H1 (cell line): ENCODE data around the gene ZNF362. TPM values are rescaled to one million over a fixed set of nuclear protein-coding genes. Genes with fewer than 3 reads are reported as not detected.

Experiments used
- CTCF ChIA-PET: fragments of 300-600 bp; sonication (Branson Sonifier 250); formaldehyde crosslinking; loops from one replicate; lab custom pipeline; 2021; ENCODE audit not compliant: partially characterized antibody; lab: Charles Lee
- POLR2A ChIA-PET: fragments of 300-600 bp; sonication (Branson Sonifier 250); formaldehyde crosslinking; loops from one replicate; lab custom pipeline; 2021; ENCODE audit warnings: inconsistent platforms; ENCODE audit not compliant: partially characterized antibody; lab: Charles Lee
- DNase-seq, 2 experiments: peaks; one replicate each; pipeline versions ENCODE4 v3.0.0 to v3.0.0-alpha.2; 2010 to 2022; ENCODE audit warnings: low spot score in 2 of 2, low read depth in 1 of 2, mixed read lengths in 1 of 2
- FAIRE-seq: peaks from 2 replicates; lab custom pipeline; 2011; peaks lifted over from hg19 to GRCh38; lab: Jason Lieb, UNC
- H2AFZ ChIP-seq: 2 replicates; pipeline ENCODE4 v1.8.1; 2012; ENCODE audit warnings: low read length, inconsistent platforms
- H2AK5ac ChIP-seq: 2 replicates; pipeline ENCODE4 v1.6.1; 2013; ENCODE audit warnings: low read depth, low read length
- H2BK120ac ChIP-seq: replicated peaks from 2 replicates; pipeline ENCODE3; 2013; ENCODE audit warnings: low read depth, low read length, inconsistent platforms
- H2BK12ac ChIP-seq: 2 replicates; pipeline ENCODE4 v1.6.1; 2013; ENCODE audit warnings: low read depth, low read length
- H2BK15ac ChIP-seq: 2 replicates; pipeline ENCODE4 v1.6.1; 2013; ENCODE audit warnings: low read length
- H2BK20ac ChIP-seq: 2 replicates; pipeline ENCODE4 v1.6.1; 2013; ENCODE audit warnings: low read length
- H2BK5ac ChIP-seq: 2 replicates; pipeline ENCODE4 v1.6.1; 2013; ENCODE audit warnings: low read depth, low read length
- H3K14ac ChIP-seq: 2 replicates; pipeline ENCODE4 v1.6.1; 2013; ENCODE audit warnings: inconsistent platforms; ENCODE audit not compliant: insufficient read length
- H3K18ac ChIP-seq: 2 replicates; pipeline ENCODE4 v1.6.1; 2013; ENCODE audit warnings: low read length; ENCODE audit errors: extremely low read depth
- H3K23ac ChIP-seq: 2 replicates; pipeline ENCODE4 v1.6.1; 2013; ENCODE audit warnings: inconsistent platforms; ENCODE audit not compliant: insufficient read length
- H3K23me2 ChIP-seq: 2 replicates; pipeline ENCODE4 v1.6.1; 2013; ENCODE audit warnings: low read depth, low read length
- H3K27ac ChIP-seq: 2 replicates; pipeline ENCODE4 v1.6.1; 2011; ENCODE audit warnings: low read depth, low read length, inconsistent platforms
- H3K27me3 ChIP-seq, 4 experiments: replicated peaks in 1 of 4; 1 replicate in 1 of 4; 2 replicates in 3 of 4; pipeline versions ENCODE4 v1.6.1 to v1.8.1; 2011 to 2013; ENCODE audit warnings: low read length in 3 of 4, mild to moderate bottlenecking in 3 of 4, inconsistent platforms in 2 of 4, mixed read lengths in 2 of 4, moderate library complexity in 1 of 4; ENCODE audit not compliant: control insufficient read depth in 3 of 4, insufficient read depth in 3 of 4; ENCODE audit errors: extremely low read depth in 1 of 4
- H3K36me3 ChIP-seq, 4 experiments: 2 replicates each; pipeline versions ENCODE4 v1.6.1 to v1.8.1; 2011 to 2013; ENCODE audit warnings: mild to moderate bottlenecking in 4 of 4, low read length in 3 of 4, moderate library complexity in 2 of 4, control low read depth in 1 of 4, inconsistent platforms in 1 of 4; ENCODE audit not compliant: insufficient read depth in 4 of 4, control insufficient read depth in 2 of 4
- H3K4ac ChIP-seq: replicated peaks from 2 replicates; pipeline ENCODE3; 2013; ENCODE audit warnings: low read length, low read depth, mixed read lengths, inconsistent platforms; ENCODE audit not compliant: insufficient read length
- H3K4me1 ChIP-seq, 4 experiments: replicated peaks in 1 of 4; 1 replicate in 1 of 4; 2 replicates in 3 of 4; pipeline versions ENCODE4 v1.6.1 to v1.8.1; 2011 to 2013; ENCODE audit warnings: low read length in 3 of 4, inconsistent platforms in 2 of 4, mixed read lengths in 1 of 4; ENCODE audit not compliant: insufficient read depth in 4 of 4, control insufficient read depth in 3 of 4
- H3K4me2 ChIP-seq, 2 experiments: 2 replicates each; pipeline versions ENCODE4 v1.6.1 to v1.8.1; 2011 to 2013; ENCODE audit warnings: low read depth in 2 of 2, low read length in 2 of 2, control low read depth in 1 of 2, inconsistent platforms in 1 of 2, mild to moderate bottlenecking in 1 of 2; ENCODE audit not compliant: insufficient read depth in 1 of 2
- H3K4me3 ChIP-seq, 4 experiments: fragments of 200-600, 300-600 bp in 1 of 4; sonication (generic), shearing (Covaris generic), sonication (Bioruptor Twin) in 1 of 4; 2 replicates each; pipeline versions ENCODE4 v1.5.1 to v1.8.1; 2011 to 2016; ENCODE audit warnings: low read length in 4 of 4, low read depth in 3 of 4, control low read depth in 2 of 4, inconsistent platforms in 2 of 4, mild to moderate bottlenecking in 2 of 4, mixed read lengths in 1 of 4, moderate library complexity in 1 of 4; ENCODE audit not compliant: insufficient read depth in 2 of 4; ENCODE audit errors: extremely low read depth in 1 of 4
- H3K56ac ChIP-seq: replicated peaks from 2 replicates; pipeline ENCODE3; 2013; ENCODE audit warnings: low read depth, mild to moderate bottlenecking, mixed read lengths, low read length, inconsistent platforms; ENCODE audit not compliant: insufficient read length
- H3K79me1 ChIP-seq: 2 replicates; pipeline ENCODE4 v1.6.1; 2013; ENCODE audit warnings: low read depth, low read length, control low read depth
- H3K79me2 ChIP-seq, 2 experiments: 2 replicates each; pipeline versions ENCODE4 v1.6.1 to v1.8.1; 2012 to 2013; ENCODE audit warnings: low read length in 2 of 2, mild to moderate bottlenecking in 2 of 2, inconsistent platforms in 1 of 2; ENCODE audit not compliant: insufficient read depth in 2 of 2, control insufficient read depth in 1 of 2
- H3K9ac ChIP-seq, 4 experiments: replicated peaks in 1 of 4; 1 replicate in 1 of 4; 2 replicates in 3 of 4; pipeline versions ENCODE4 v1.6.1 to v1.8.1; 2011 to 2013; ENCODE audit warnings: low read depth in 3 of 4, low read length in 3 of 4, control low read depth in 2 of 4, mild to moderate bottlenecking in 2 of 4, moderate library complexity in 2 of 4, inconsistent platforms in 1 of 4; ENCODE audit errors: extremely low read depth in 1 of 4
- H3K9me3 ChIP-seq, 2 experiments: 2 replicates each; pipeline versions ENCODE4 v1.6.1 to v1.8.1; 2012 to 2013; ENCODE audit warnings: mild to moderate bottlenecking in 2 of 2, moderate library complexity in 2 of 2, control low read depth in 1 of 2, inconsistent platforms in 1 of 2, low read depth in 1 of 2, low read length in 1 of 2, mixed read lengths in 1 of 2; ENCODE audit not compliant: insufficient read depth in 2 of 2
- H4K20me1 ChIP-seq, 2 experiments: replicated peaks in 1 of 2; 2 replicates each; pipeline versions ENCODE3 to v1.8.1; 2011 to 2013; ENCODE audit warnings: inconsistent platforms in 2 of 2, low read length in 2 of 2, mild to moderate bottlenecking in 1 of 2; ENCODE audit not compliant: insufficient read depth in 2 of 2, control insufficient read depth in 1 of 2
- H4K5ac ChIP-seq: 2 replicates; pipeline ENCODE4 v1.6.1; 2013; ENCODE audit warnings: low read length, low read depth, mixed read lengths, inconsistent platforms; ENCODE audit not compliant: insufficient read length
- H4K8ac ChIP-seq: 2 replicates; pipeline ENCODE4 v1.8.0; 2013; ENCODE audit warnings: mild to moderate bottlenecking, moderate library complexity, low read length, inconsistent platforms; ENCODE audit not compliant: insufficient read depth; ENCODE audit errors: extremely low read depth
- H4K91ac ChIP-seq: replicated peaks from 2 replicates; pipeline ENCODE3; 2013; ENCODE audit warnings: low read length, mixed read lengths, inconsistent platforms; ENCODE audit not compliant: insufficient read length
- BACH1 ChIP-seq: IDR thresholded peaks from 2 replicates; pipeline ENCODE4 v1.6.1; 2012; ENCODE audit warnings: low read length, improper control_type of control experiment
- CBX8 ChIP-seq: fragments of 300-800, 300-1000 bp; sonication (generic); IDR thresholded peaks from 2 replicates; pipeline ENCODE4 v1.7.1; 2016; ENCODE audit warnings: low read depth, low read length, borderline replicate concordance
- KDM4A ChIP-seq: IDR thresholded peaks from one replicate; pipeline ENCODE4 v1.7.1; 2012; ENCODE audit warnings: low read depth, mild to moderate bottlenecking, moderate library complexity, low read length, inconsistent platforms; ENCODE audit not compliant: severe bottlenecking
- RBBP5 ChIP-seq: IDR thresholded peaks from 2 replicates; pipeline ENCODE4 v1.7.1; 2012; ENCODE audit warnings: low read depth, mild to moderate bottlenecking, inconsistent platforms, low read length, moderate library complexity, borderline replicate concordance
- SIX5 ChIP-seq: IDR thresholded peaks from 2 replicates; pipeline ENCODE4 v1.6.1; 2011; ENCODE audit warnings: mild to moderate bottlenecking, low read depth, low read length
- SP1 ChIP-seq: IDR thresholded peaks from 2 replicates; pipeline ENCODE4 v1.6.1; 2011; ENCODE audit warnings: low read depth, low read length
- TBP ChIP-seq: IDR thresholded peaks from 2 replicates; pipeline ENCODE4 v1.6.1; 2011; ENCODE audit warnings: low read depth, low read length, improper control_type of control experiment
- TCF12 ChIP-seq: IDR thresholded peaks from 2 replicates; pipeline ENCODE4 v1.6.1; 2011; ENCODE audit warnings: low read depth, mild to moderate bottlenecking, low read length
- WGBS, 2 experiments: shearing (Covaris generic) in 1 of 2; methylation state at CpG; one replicate each; pipeline versions ENCODE4 v1.1.6 to v1.1.7; 2013 to 2015; ENCODE audit warnings: low lambda C conversion rate in 2 of 2, mixed read lengths in 2 of 2, inconsistent platforms in 1 of 2, low coverage in 1 of 2, missing lambda C conversion rate in 1 of 2; ENCODE audit not compliant: insufficient replicate concordance in 2 of 2, insufficient coverage in 1 of 2, insufficient read length in 1 of 2; ENCODE audit errors: extremely low coverage in 1 of 2, missing lambda C conversion rate in 1 of 2; 5-methylcytosine and 5-hydroxymethylcytosine counted together
- polyA plus RNA-seq, 7 experiments: library from polyadenylated mRNA; depleted of rRNA in 3 of 7; stranded (reverse) in 5 of 7; unstranded in 2 of 7; fragments of >200 nt in 5 of 7; fragments of 200-250 nt in 2 of 7; gene quantifications; 1 replicate in 5 of 7; 2 replicates in 1 of 7; 4 replicates in 1 of 7; pipeline versions ENCODE4 v1.2.1 to v1.2.3, GENCODE V29; 2011 to 2013; ENCODE audit warnings: missing spikeins in 2 of 7, mixed read lengths in 2 of 7
- total RNA-seq: library from RNA; stranded (reverse); fragmentation: NEBNext Ultra II Directional; extraction: Animal tissue kit (Norgen Biotek cat#: 25700); gene quantifications from 2 replicates; pipeline ENCODE4 v1.2.1, GENCODE V29; 2021

The ZNF362 gene
- total and polyA plus RNA-seq, 2 of the 8 experiments (the other 6 are each of a cell fraction or from before 2014, with no cell fraction given), result 24.2 to 27.8 TPM

DNA sequence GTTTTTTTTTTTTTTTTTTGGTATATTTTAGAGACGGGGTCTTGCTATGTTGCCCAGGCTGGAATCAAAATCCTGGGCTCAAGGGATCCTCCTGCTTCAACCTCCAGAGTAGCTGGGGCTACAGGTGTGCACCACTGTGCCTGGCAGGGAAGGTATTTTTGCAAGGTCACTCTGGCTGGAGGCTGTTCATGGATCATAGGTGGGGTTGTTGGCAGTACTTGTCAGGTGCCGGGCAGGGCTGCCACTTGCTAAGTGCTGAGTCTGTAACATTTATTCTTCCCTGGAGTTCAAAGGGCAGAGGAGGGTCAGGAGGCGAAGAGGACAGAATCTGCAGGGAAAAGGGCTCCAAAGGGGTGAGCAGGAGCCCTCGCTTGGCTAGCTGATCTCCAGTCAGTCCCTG lies 40.5 kb downstream of the ZNF362 start:
- peaks cover 2 to 8% of the 10 kb centered on the region in 2 experiments for H4K20me1 ChIP-seq
- no peak overlapping the region for H4K91ac ChIP-seq
- no peak overlapping the region for H3K18ac ChIP-seq
- no peak overlapping the region for H2AK5ac ChIP-seq
- H3K14ac ChIP-seq, result no peak overlapping the region
- no peak overlapping the region for H3K56ac ChIP-seq
- FAIRE-seq (no peak), DNase-seq (no peak)
- H3K23me2 ChIP-seq, result no peaks in the 10 kb centered on the region
- no peak overlapping the region for H3K4me2 ChIP-seq
- no peak overlapping the region for H2BK15ac ChIP-seq
- H3K79me1 ChIP-seq, result 0 out of 2 replicates have a peak, but pooled peaks cover 3% of the 10 kb centered on the region
- no peak overlapping the region for H2AFZ ChIP-seq
- peaks cover 0 to 12% (median 6%) of the 10 kb centered on the region in 4 experiments; a peak in 6 of 8 replicates for H3K36me3 ChIP-seq
- H2BK12ac ChIP-seq, result no peak overlapping the region
- no peak overlapping the region for H3K4me3 ChIP-seq
- no peak overlapping the region for H3K9ac ChIP-seq
- no peak overlapping the region for H3K27ac ChIP-seq
- H2BK120ac ChIP-seq, result no peak overlapping the region
- H2BK20ac ChIP-seq, result no peak overlapping the region
- no peak overlapping the region for H3K23ac ChIP-seq
- no peak overlapping the region for H2BK5ac ChIP-seq
- no peaks in the 10 kb centered on the region for H3K9me3 ChIP-seq
- H4K5ac ChIP-seq, result no peak overlapping the region
- no peaks in the 10 kb centered on the region for H3K79me2 ChIP-seq
- no peak overlapping the region for H3K4ac ChIP-seq
- H3K27me3 ChIP-seq, result no peaks in the 10 kb centered on the region
- H4K8ac ChIP-seq, result no peak overlapping the region
- ChIA-PET CTCF (interaction anchor here (0.5 to 7.8 kb wide), 34 partner anchors 8 to 897 kb away, joined by 3 to 180 read pairs (median 10); partner anchors contain the start of genes A3GALT2 and ZSCAN20), POLR2A (no interaction called here)
- WGBS, 2 experiments, result 83% methylated on average over 4 of the region's 4 CpGs; no CpG with 5 or more reads in 1 of the 2 experiments
- H3K4me1 ChIP-seq, result peaks cover 0 to 8% (median 0%) of the 10 kb centered on the region in 4 experiments; a peak in 3 of 7 replicates
- TF ChIP-seq BACH1 (no peak), RBBP5 (no peak), TCF12 (no peak), SP1 (no peak), KDM4A (no peak), TBP (no peak), CBX8 (no peak), SIX5 (no peak)
